GM19395 (cell line): ENCODE data around the gene SCGB1D2.

Source experiments
- ATAC-seq: cut with Tn5 transposase; IDR thresholded peaks from one replicate; pipeline ENCODE4 v1.9.1; 2021; ENCODE audit warnings: mild to moderate bottlenecking, moderate library complexity; ENCODE audit not compliant: unreplicated experiment

SCGB1D2 gene

DNA sequence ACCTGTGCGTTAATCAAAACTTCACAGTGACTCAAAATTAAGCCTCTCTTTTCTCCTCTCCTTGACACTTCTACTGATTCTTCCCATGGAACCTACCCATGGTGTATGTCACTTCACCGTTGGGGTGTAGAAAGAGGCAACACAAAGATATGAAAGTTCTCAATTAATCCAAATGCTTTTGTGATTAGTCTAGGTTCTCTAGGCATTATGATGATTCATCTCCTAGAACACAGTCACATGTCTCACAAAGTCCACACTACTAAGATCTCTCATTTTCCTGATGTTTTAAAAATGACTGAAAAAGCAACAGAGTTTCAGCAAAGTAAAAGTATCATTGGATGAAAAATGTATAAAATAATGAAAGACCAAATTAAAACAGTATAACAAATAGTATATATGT, 14.2 kb downstream of the SCGB1D2 start:
- no peak for ATAC-seq

DNA sequence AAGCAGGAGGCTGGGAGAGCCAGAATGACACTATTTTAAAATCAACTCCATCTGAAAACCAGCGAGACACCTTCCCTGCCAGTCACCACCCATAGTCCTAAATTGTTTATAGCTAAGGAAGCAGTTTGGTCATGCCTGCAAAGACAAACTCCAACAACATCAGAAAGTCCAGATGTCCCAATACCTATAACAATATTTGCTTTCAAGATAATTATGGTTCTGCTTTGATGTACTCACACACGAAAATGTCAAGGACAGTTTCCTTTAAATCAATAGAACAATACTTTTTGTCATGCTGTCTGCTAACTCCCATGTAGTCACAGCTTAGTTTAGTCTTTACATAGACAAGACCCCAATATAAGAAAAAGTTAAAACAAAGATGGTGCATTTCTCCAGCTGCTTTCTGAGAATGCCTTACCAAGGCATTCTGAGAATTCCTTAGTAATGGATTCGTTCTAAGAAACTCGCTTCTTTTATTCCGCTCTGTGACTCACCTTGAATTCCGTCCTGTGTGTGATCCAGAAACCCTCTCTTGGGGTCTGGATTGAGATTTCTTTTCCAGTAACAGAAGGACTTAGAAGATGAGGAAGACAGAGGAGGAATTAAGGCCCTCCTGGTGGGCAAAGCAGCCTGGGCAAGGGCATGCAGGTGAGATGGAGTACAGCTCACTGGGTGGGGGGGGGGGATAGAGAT, 18.4 kb downstream of the SCGB1D2 start:
- ATAC-seq: no peak

DNA sequence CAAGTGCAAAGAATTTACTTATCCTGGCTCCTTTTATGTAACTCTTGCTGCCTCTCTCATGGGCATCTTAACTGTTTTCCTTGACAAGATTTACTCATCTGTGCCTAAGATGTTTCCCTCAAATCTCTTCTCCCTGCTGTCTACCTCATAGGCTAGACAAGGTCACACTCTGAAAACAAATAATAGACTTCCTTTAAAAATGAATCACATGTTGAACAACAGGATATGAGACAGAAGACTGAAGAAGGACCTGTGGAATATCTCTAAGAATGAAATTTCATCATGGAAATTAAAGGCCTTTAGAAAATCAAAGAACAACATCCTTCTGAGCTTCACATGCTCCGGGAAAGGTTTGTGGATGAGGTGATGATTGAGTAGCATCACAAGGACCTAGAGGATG, 22.0 kb downstream of the SCGB1D2 start:
- no peak for ATAC-seq

DNA sequence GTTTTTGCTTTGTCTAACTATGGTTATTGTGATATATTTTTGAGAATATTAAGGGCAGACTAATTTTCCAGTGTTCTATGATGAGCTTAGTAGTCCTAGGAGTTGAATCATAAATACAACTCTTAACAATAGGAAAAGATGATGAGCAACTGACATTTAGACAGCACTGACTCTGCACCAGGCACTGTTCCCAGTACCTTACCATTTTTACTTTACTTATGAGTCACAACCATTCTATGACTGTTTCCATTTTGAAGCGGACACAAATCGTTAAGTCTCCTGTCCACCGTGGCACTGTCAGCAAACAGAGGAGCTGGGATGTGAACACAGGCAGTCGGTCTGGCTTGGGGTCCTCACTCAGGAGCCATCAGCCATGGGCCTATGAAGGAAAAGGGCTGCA, 24.5 kb downstream of the SCGB1D2 start:
- no peak for ATAC-seq

DNA sequence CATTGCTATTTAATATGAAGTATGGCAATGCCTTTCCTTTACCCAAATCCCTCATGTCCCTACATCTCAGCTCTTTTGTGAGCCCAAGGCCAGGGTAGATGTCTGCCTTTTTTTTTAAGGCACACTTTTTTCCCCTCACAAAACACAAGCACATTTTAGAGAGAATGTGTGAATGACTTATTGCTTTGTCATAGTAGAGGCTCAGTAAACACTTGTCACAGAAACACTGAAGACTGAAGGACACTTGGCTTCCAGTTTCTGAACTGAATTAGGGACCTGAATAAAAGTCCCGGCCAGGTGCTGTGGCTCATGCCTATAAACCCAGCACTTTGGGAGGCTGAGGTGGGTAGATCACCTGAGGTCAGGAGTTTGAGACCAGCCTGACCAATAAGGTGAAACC, 25.0 kb downstream of the SCGB1D2 start:
- no peak for ATAC-seq

DNA sequence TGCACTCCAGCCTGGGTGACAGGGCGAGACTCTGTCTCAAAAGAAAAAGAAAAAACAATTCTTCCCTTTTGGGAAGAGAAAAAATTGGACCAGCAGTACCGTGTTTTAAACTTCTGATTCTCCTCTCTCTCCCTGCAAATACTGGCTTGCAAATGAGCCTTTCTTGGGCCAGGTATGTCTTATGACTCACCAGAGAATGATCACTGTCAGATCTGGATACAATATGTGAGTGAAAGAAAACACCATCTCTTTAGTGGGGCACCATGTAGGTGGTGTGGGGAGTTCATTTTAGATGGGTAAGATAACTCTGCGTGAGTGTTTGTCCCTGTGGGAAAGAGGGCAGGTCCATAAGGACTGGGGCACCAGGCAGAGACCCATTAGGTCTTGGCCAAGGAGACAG, 25.5 kb downstream of the SCGB1D2 start:
- ATAC-seq: no peak

DNA sequence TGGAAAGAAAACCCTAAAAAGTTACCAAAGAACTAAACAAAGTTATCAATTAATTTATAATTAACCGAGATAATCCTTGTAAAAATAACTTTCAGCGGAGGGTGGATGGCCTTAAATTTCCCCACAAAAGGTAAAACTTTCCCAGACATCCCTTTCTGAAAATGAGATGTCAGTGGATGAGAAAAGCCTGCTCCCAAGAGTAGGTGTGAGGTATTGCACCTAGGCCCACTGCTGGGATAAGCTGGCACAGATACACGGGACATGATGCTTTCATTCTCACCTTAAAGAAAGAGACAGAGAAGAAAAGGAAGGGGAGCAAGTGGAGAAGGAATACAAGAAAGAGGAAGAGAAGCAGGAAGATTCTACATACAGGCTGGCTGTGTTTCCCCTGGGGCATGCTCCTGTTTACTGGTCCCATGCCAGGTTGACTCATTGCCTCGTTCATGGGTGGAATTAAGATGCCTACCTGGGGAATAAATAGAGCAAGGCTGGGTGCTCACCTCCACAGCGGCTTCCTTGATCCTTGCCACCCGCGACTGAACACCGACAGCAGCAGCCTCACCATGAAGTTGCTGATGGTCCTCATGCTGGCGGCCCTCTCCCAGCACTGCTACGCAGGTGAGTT, 27.7 kb downstream of the SCGB1D2 start, which contains the start of gene SCGB2A2:
Gene SCGB2A2 (plus strand): TSS at position 505 of the 625 bp plus-strand sequence. CDS start 59 bp downstream, at position 564.
- ATAC-seq: no peak

DNA sequence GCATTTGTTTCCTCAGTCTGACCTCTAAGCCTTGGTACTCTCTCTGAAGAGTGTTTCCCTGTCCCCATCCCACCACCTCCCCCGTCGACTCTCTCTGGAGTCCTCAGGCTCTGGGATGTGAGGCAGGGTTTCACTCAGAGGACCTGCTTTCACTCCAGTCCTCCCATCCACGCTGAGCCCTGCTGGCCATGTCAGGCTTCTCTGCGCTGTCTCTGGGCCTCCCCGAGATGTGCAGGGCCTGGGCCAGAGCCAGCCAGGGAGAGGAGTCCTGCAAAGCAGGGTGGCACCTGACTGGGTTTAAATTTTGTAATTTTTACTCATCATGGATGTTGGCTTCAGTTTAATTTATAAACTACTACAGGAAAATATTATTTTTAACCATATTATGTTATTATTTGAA, 31.2 kb downstream of the SCGB1D2 start:
- no peak for ATAC-seq

DNA sequence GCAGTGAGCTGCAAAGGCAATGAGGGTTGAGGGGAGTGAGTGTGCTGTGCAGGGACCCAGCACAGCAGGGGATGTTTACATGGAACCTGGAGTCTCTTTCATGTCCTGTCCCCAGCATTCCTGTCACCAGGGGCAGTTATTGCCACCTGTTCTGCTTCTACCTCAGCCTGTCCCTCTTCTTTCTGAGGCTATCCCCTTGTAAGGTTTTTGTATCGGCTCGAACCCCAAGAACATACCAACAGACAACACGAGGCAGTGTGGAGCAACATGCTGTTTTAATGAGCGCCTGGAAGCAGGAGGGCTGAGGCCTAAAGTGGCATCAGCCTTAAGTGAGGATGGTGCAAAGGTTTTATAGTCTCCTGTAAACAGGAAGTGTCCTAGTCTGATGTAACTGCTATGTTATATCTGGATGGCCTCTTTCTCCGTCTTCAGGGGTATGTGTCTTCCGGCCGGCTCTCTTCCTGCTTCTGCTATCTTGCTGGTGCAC, 31.8 kb downstream of the SCGB1D2 start:
- no peak for ATAC-seq

DNA sequence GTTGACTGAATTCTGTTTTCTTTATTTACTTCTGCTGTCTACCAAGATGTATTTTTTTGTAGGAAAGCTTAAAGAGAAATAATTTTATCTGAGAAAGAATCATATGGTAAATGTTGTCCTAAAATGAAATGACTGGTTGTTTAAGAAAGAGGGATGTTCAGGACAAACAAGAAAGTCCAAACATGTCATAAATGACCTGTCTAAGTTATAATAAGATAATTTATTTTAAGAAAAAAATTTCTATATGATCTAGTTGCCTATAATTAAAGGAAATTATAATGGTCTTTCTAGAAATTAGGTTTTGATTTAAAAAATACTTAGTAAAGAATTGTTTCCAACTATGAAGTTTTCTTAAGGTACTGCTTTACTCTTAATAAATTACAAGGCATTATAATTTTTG, 38.4 kb downstream of the SCGB1D2 start:
- no peak for ATAC-seq
